Measurements from ENCODE around the gene ALDH1B1.

Gene ALDH1B1

DNA sequence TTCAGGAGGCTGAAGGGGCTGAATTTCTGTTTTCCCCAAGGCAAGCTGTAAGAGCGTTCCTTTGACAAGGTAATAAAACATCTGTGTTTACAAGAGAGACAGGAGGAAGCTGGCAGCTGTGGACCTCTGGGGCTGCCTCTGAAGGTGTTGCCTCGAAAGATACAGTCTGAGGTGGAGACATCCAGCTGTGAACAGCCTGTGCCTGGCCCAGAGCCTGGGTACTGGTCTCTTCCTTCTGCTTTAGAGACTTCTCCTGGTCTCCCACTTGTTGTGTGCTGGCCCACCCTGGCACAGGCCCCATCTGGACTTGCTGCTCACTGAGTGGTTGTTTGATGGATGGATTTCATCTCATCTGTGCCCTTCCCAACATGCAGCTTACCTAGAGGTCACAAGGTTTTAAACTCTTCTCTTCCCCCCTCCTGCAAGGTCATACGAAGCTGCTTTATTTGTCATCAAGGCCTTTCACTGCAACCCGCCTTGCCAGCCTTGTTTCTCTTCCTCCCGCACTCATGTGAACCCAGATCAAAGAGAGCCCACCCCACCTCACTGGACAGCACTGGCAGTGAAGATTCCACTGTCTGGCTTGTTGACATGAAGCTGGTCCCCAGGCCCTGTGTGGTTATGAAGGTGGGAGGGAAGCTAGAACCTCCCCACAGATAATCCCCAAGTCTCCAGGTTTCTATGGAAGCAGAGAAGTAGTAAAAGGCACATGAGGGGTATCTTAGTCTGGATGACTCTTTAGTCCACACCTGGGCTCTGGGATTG is 35.0 kb upstream of the ALDH1B1 start:
- TF ChIP-seq, protein P1, sequence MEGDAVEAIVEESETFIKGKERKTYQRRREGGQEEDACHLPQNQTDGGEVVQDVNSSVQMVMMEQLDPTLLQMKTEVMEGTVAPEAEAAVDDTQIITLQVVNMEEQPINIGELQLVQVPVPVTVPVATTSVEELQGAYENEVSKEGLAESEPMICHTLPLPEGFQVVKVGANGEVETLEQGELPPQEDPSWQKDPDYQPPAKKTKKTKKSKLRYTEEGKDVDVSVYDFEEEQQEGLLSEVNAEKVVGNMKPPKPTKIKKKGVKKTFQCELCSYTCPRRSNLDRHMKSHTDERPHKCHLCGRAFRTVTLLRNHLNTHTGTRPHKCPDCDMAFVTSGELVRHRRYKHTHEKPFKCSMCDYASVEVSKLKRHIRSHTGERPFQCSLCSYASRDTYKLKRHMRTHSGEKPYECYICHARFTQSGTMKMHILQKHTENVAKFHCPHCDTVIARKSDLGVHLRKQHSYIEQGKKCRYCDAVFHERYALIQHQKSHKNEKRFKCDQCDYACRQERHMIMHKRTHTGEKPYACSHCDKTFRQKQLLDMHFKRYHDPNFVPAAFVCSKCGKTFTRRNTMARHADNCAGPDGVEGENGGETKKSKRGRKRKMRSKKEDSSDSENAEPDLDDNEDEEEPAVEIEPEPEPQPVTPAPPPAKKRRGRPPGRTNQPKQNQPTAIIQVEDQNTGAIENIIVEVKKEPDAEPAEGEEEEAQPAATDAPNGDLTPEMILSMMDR (IDR thresholded peaks at IDR 0.05), result no peak
- H3K27ac ChIP-seq, result no peak overlapping the region

GRCh38 chr9:38358390-38359296 is 33.9 kb upstream of the ALDH1B1 start:
- H3K9ac ChIP-seq, result no peak overlapping the region
- H2AFZ ChIP-seq, result no peak overlapping the region
- no peaks in the 10 kb centered on the region for H3K9me3 ChIP-seq (ENCODE audit: control insufficient read depth, low read length)
- no peaks in the 10 kb centered on the region for H3K4me1 ChIP-seq
- H3K27me3 ChIP-seq (ENCODE audit: control insufficient read depth, insufficient read depth, low read length), result no peaks in the 10 kb centered on the region
- no peak overlapping the region for H3K4me3 ChIP-seq (ENCODE audit: low read depth, low read length)
- no peak overlapping the region for H3K27ac ChIP-seq
- no peaks in the 10 kb centered on the region for H3K36me3 ChIP-seq (ENCODE audit: control insufficient read depth, insufficient read depth, low read length)
- H3K4me2 ChIP-seq (ENCODE audit: low read length), result no peak overlapping the region
- H3K79me2 ChIP-seq, result no peaks in the 10 kb centered on the region
- TF ChIP-seq, protein P1 (IDR thresholded peaks at IDR 0.05), result no peak

More for the DNA sequence above, 35.0 kb upstream of the ALDH1B1 start:
- H3K4me3 ChIP-seq (ENCODE audit: low read depth, low read length), result no peak overlapping the region
- H3K27me3 ChIP-seq (ENCODE audit: control insufficient read depth, insufficient read depth, low read length), result no peaks in the 10 kb centered on the region
- H3K36me3 ChIP-seq (ENCODE audit: control insufficient read depth, insufficient read depth, low read length), result no peaks in the 10 kb centered on the region
- no peaks in the 10 kb centered on the region for H3K9me3 ChIP-seq (ENCODE audit: control insufficient read depth, low read length)
- H3K4me1 ChIP-seq, result no peaks in the 10 kb centered on the region
- no peak overlapping the region for H3K9ac ChIP-seq
- H3K4me2 ChIP-seq (ENCODE audit: low read length), result no peak overlapping the region
- H2AFZ ChIP-seq, result no peak overlapping the region
- H3K79me2 ChIP-seq, result no peaks in the 10 kb centered on the region

- TF ChIP-seq, protein P1 (IDR thresholded peaks at IDR 0.05), result no peak
- Histone ChIP-seq H3K9ac (no peak overlapping the region), H3K27ac (no peak overlapping the region)
Measured at GRCh38 chr9:38359297-38359653, 33.2 kb upstream of the ALDH1B1 start.

GRCh38 chr9:38359689-38360385 is 32.7 kb upstream of the ALDH1B1 start:
- no peaks in the 10 kb centered on the region for H3K27me3 ChIP-seq (ENCODE audit: control insufficient read depth, insufficient read depth, low read length)
- no peaks in the 10 kb centered on the region for H3K79me2 ChIP-seq
- H3K27ac ChIP-seq, result no peak overlapping the region
- no peak overlapping the region for H3K4me3 ChIP-seq (ENCODE audit: low read depth, low read length)
- H2AFZ ChIP-seq, result no peak overlapping the region
- H3K9me3 ChIP-seq (ENCODE audit: control insufficient read depth, low read length), result no peaks in the 10 kb centered on the region
- H3K4me1 ChIP-seq, result no peaks in the 10 kb centered on the region
- no peaks in the 10 kb centered on the region for H3K36me3 ChIP-seq (ENCODE audit: control insufficient read depth, insufficient read depth, low read length)
- no peak overlapping the region for H3K4me2 ChIP-seq (ENCODE audit: low read length)
- TF ChIP-seq, protein P1 (IDR thresholded peaks at IDR 0.05), result no peak
- H3K9ac ChIP-seq, result no peak overlapping the region

More at GRCh38 chr9:38359297-38359653, 33.2 kb upstream of the ALDH1B1 start:
- Histone ChIP-seq H3K79me2 (no peaks in the 10 kb centered on the region), H3K27me3 (ENCODE audit: control insufficient read depth, insufficient read depth, low read length) (no peaks in the 10 kb centered on the region), H2AFZ (no peak overlapping the region), H3K4me2 (ENCODE audit: low read length) (no peak overlapping the region), H3K36me3 (ENCODE audit: control insufficient read depth, insufficient read depth, low read length) (no peaks in the 10 kb centered on the region), H3K4me1 (no peaks in the 10 kb centered on the region), H3K4me3 (ENCODE audit: low read depth, low read length) (no peak overlapping the region), H3K9me3 (ENCODE audit: control insufficient read depth, low read length) (no peaks in the 10 kb centered on the region)

All from parathyroid adenoma (tissue), 2 donors.